Stomach (tissue), 9 donors: Measurements from ENCODE around the gene TBC1D2. TPM values are rescaled to one million over a fixed set of nuclear protein-coding genes. Genes with fewer than 3 reads are reported as not detected.

ENCODE experiments used
- DNase-seq, 2 donors: peaks; one replicate each; pipeline versions ENCODE4 v3.0.0 to v3.0.0-alpha.2; 2013 to 2019
- H3K27ac ChIP-seq, 5 donors: fragments of 200-600 bp in 4 of 5; sonication (generic) in 4 of 5; one replicate each; pipeline ENCODE4 v1.5.1; 2013 to 2019; ENCODE audit warnings: mild to moderate bottlenecking in 1 of 5, moderate library complexity in 1 of 5
- H3K27me3 ChIP-seq, 3 donors: fragments of 200-600 bp; sonication (generic); one replicate each; pipeline ENCODE4 v1.5.1; 2017 to 2019; ENCODE audit warnings: mixed run types in 1 of 3
- H3K36me3 ChIP-seq, 4 donors: fragments of 200-600 bp; sonication (generic); 1 replicate in 3 of 4; 2 replicates in 1 of 4; pipeline ENCODE4 v1.5.1; 2016 to 2019
- H3K4me1 ChIP-seq, 4 donors: fragments of 200-600 bp; sonication (generic); one replicate each; pipeline ENCODE4 v1.5.1; 2016 to 2019
- H3K4me3 ChIP-seq, 4 donors: fragments of 200-600 bp; sonication (generic) in 3 of 4; one replicate each; pipeline ENCODE4 v1.5.1; 2016 to 2019; ENCODE audit warnings: mild to moderate bottlenecking in 1 of 4
- H3K9me3 ChIP-seq, 4 donors: fragments of 200-600 bp; sonication (generic); one replicate each; pipeline ENCODE4 v1.5.1; 2016 to 2019
- CTCF ChIP-seq, 7 experiments: fragments of 450-650 bp in 4 of 7; fragments of 200-600 bp in 3 of 7; sonication (generic) in 3 of 7; IDR thresholded peaks; one replicate each; pipeline ENCODE4 v1.5.1; 2016 to 2019; ENCODE audit warnings: antibody characterized with exemption in 7 of 7, control low read depth in 2 of 7, mild to moderate bottlenecking in 1 of 7
- EP300 ChIP-seq: sonication (generic); formaldehyde crosslinking; IDR thresholded peaks from one replicate; pipeline ENCODE4 v1.6.1; 2017; ENCODE audit warnings: antibody characterized with exemption
- POLR2A ChIP-seq, 4 donors: fragments of 450-650 bp; IDR thresholded peaks; one replicate each; pipeline ENCODE4 v1.6.1; 2016; ENCODE audit warnings: antibody characterized with exemption in 4 of 4, control low read depth in 2 of 4, mild to moderate bottlenecking in 1 of 4, moderate library complexity in 1 of 4
- POLR2AphosphoS5 ChIP-seq, 3 donors: sonication (generic); formaldehyde crosslinking; IDR thresholded peaks; one replicate each; pipeline ENCODE4 v1.6.1; 2016; ENCODE audit warnings: antibody characterized with exemption in 3 of 3
- WGBS, 5 donors: extraction: QIAGEN DNeasy Blood & Tissue Kit in 3 of 5; methylation state at CpG; one replicate each; pipeline versions ENCODE4 v1.1.5 to v1.1.7; 2013 to 2018; 5-methylcytosine and 5-hydroxymethylcytosine counted together
- intact Hi-C: fragments of 100-400 bp; cut with DNase I; formaldehyde crosslinking; loops from one replicate; pipeline ENCODE4 v1.15.1; 2023; ENCODE audit warnings: low total_unique reads
- polyA plus RNA-seq, 3 donors: library from polyadenylated mRNA; stranded (reverse); fragments of 200-250 nt; gene quantifications; one replicate each; pipeline ENCODE4 v1.2.3, GENCODE V29; 2013
- total RNA-seq, 5 donors: library from RNA; depleted of rRNA; stranded (reverse); fragments of >200 nt; gene quantifications; one replicate each; pipeline versions ENCODE4 v1.1.0 to v1.2.3, GENCODE V29; 2014 to 2016
- donor health status: healthy with polysubstance abuse.
- donor health status: Bipolar disorder and iron deficiency.
- donor health status: healthy.

Gene TBC1D2
- total and polyA plus RNA-seq, 8 donors = 2.9 to 36.4 (median 15.9) TPM

GRCh38 chr9:98263482-98264357 lies 8.3 kb upstream of the TBC1D2 start:
- intact Hi-C loops = loop anchor here (5.0 kb wide), 1 partner anchor 56 kb away; no protein-coding TSS in a partner anchor

GRCh38 chr9:98263080-98263479 lies 7.6 kb upstream of the TBC1D2 start:
- WGBS, 5 donors = 71 to 81% (median 74%) methylated on average over 1 of the region's 1 CpG
- H3K27me3 ChIP-seq = no peaks in the 10 kb centered on the region
- intact Hi-C loops = loop anchor here (5.0 kb wide), 1 partner anchor 56 kb away; no protein-coding TSS in a partner anchor

More at GRCh38 chr9:98263482-98264357, 8.3 kb upstream of the TBC1D2 start:
- Histone ChIP-seq H3K9me3 (no peaks in the 10 kb centered on the region), H3K4me1 (no peaks in the 10 kb centered on the region), H3K27ac (no peak overlapping the region), H3K4me3 (no peak overlapping the region), H3K27me3 (peaks cover 0 to 2% (median 0%) of the 10 kb centered on the region in 3 donors), H3K36me3 (no peaks in the 10 kb centered on the region)
- 32 to 39% (median 35%) methylated on average over 8 of the region's 8 CpGs for WGBS, 5 donors
- peak; percentile 82 to 92 for DNase-seq
- TF ChIP-seq EP300 (no peak), POLR2AphosphoS5 (IDR thresholded peaks at IDR 0.05) (peak in 1 of 3 donors; percentile 53), CTCF (IDR thresholded peaks at IDR 0.05) (peak in 5 of 7 experiments; percentile 80 to 86 (median 85))

GRCh38 chr9:98262056-98262455 lies 6.6 kb upstream of the TBC1D2 start:
- TF ChIP-seq CTCF (IDR thresholded peaks at IDR 0.05) (no peak), POLR2AphosphoS5 (IDR thresholded peaks at IDR 0.05) (no peak)

More at GRCh38 chr9:98263080-98263479, 7.6 kb upstream of the TBC1D2 start:
- TF ChIP-seq POLR2AphosphoS5 (IDR thresholded peaks at IDR 0.05) (no peak), EP300 (no peak), POLR2A (IDR thresholded peaks at IDR 0.05) (no peak), CTCF (IDR thresholded peaks at IDR 0.05) (no peak)
- no peak for DNase-seq
- Histone ChIP-seq H3K27ac (no peak overlapping the region), H3K36me3 (no peaks in the 10 kb centered on the region), H3K4me1 (no peaks in the 10 kb centered on the region), H3K4me3 (no peak overlapping the region), H3K9me3 (no peaks in the 10 kb centered on the region)

GRCh38 chr9:98260635-98261034 lies 5.2 kb upstream of the TBC1D2 start:
- peaks cover 4 to 13% (median 11%) of the 10 kb centered on the region in 4 donors for H3K4me1 ChIP-seq
- 63 to 78% (median 66%) methylated on average over 5 of the region's 5 CpGs for WGBS, 5 donors
- no peaks in the 10 kb centered on the region for H3K9me3 ChIP-seq
- no peak for DNase-seq
- no peak for TF ChIP-seq POLR2A (IDR thresholded peaks at IDR 0.05)
- TF ChIP-seq CTCF (IDR thresholded peaks at IDR 0.05) = no peak
- TF ChIP-seq EP300 = no peak
- TF ChIP-seq POLR2AphosphoS5 (IDR thresholded peaks at IDR 0.05) = no peak
- no peaks in the 10 kb centered on the region for H3K36me3 ChIP-seq
- H3K4me3 ChIP-seq = no peak overlapping the region
- intact Hi-C loops = loop anchor here (5.0 kb wide), 1 partner anchor 53 kb away; no protein-coding TSS in a partner anchor
- H3K27me3 ChIP-seq = no peaks in the 10 kb centered on the region
- no peak overlapping the region for H3K27ac ChIP-seq

More at GRCh38 chr9:98262056-98262455, 6.6 kb upstream of the TBC1D2 start:
- Histone ChIP-seq H3K27me3 (no peaks in the 10 kb centered on the region), H3K27ac (no peak overlapping the region), H3K4me1 (peaks cover 0 to 7% (median 3%) of the 10 kb centered on the region in 4 donors), H3K36me3 (no peaks in the 10 kb centered on the region), H3K9me3 (no peaks in the 10 kb centered on the region), H3K4me3 (no peak overlapping the region)
- DNase-seq = no peak
- WGBS, 5 donors = 91 to 94% (median 93%) methylated on average over 3 of the region's 3 CpGs
- intact Hi-C loops = loop anchor here (5.0 kb wide), 1 partner anchor 55 kb away; no protein-coding TSS in a partner anchor
